ENCODE results near the gene CDSN.

GRCh38 chr6:31113861-31114540 lies 6.2 kb downstream of the CDSN start:
- TF ChIP-seq ETS1 (IDR thresholded peaks at IDR 0.05) (no peak), EZH2 (IDR thresholded peaks at IDR 0.05; ENCODE audit: low read depth, unreplicated experiment) (no peak), CTCF (conservative IDR thresholded peaks at IDR 0.05; ENCODE audit: low read depth in 2 of 2) (no peak)
